Mesenchymal stem cell (in vitro differentiated cells and primary cell): ENCODE measurements around the gene SLC35F3.

Experiments
- DNase-seq: peaks from one replicate; pipeline ENCODE4 v3.0.0-alpha.2; 2013
- H2AFZ ChIP-seq: one replicate; pipeline ENCODE4 v1.6.1; 2013; ENCODE audit warnings: low read depth, mild to moderate bottlenecking, control low read depth, inconsistent platforms, low read length, moderate library complexity
- H2AK5ac ChIP-seq: 2 replicates; pipeline ENCODE4 v1.6.1; 2013; ENCODE audit warnings: low read length, moderate library complexity, mild to moderate bottlenecking, inconsistent platforms; ENCODE audit not compliant: severe bottlenecking
- H2BK120ac ChIP-seq: one replicate; pipeline ENCODE4 v1.6.1; 2013; ENCODE audit warnings: low read depth, mild to moderate bottlenecking, inconsistent platforms, low read length, moderate library complexity
- H2BK12ac ChIP-seq, 2 experiments: one replicate each; pipeline ENCODE4 v1.6.1; 2013; ENCODE audit warnings: inconsistent platforms in 2 of 2, low read length in 2 of 2, mild to moderate bottlenecking in 2 of 2, moderate library complexity in 2 of 2, control low read depth in 1 of 2
- H2BK15ac ChIP-seq: one replicate; pipeline ENCODE4 v1.6.1; 2013; ENCODE audit warnings: mild to moderate bottlenecking, low read depth, inconsistent platforms; ENCODE audit not compliant: poor library complexity, severe bottlenecking
- H2BK5ac ChIP-seq: 2 replicates; pipeline ENCODE4 v1.6.1; 2013; ENCODE audit warnings: low read depth, mild to moderate bottlenecking, low read length, control low read depth, inconsistent platforms; ENCODE audit not compliant: poor library complexity, severe bottlenecking
- H3K14ac ChIP-seq, 2 experiments: one replicate each; pipeline ENCODE4 v1.6.1; 2013; ENCODE audit warnings: inconsistent platforms in 2 of 2, low read length in 2 of 2, control low read depth in 1 of 2, mild to moderate bottlenecking in 1 of 2, moderate library complexity in 1 of 2
- H3K18ac ChIP-seq, 2 experiments: one replicate each; pipeline ENCODE4 v1.6.1; 2013; ENCODE audit warnings: inconsistent platforms in 2 of 2, low read length in 2 of 2, control low read depth in 1 of 2, low read depth in 1 of 2, mild to moderate bottlenecking in 1 of 2
- H3K23ac ChIP-seq, 2 experiments: one replicate each; pipeline ENCODE4 v1.6.1; 2013; ENCODE audit warnings: inconsistent platforms in 2 of 2, low read length in 2 of 2, mild to moderate bottlenecking in 2 of 2, moderate library complexity in 2 of 2, control low read depth in 1 of 2
- H3K27ac ChIP-seq: 2 replicates; pipeline ENCODE4 v1.5.1; 2013; ENCODE audit warnings: mild to moderate bottlenecking, moderate library complexity, low read length, control low read depth, inconsistent platforms; ENCODE audit not compliant: poor library complexity, severe bottlenecking
- H3K27me3 ChIP-seq, 2 experiments: 2 replicates each; pipeline versions ENCODE4 v1.6.1 to v1.7.0; 2013; ENCODE audit warnings: low read length in 2 of 2, mild to moderate bottlenecking in 2 of 2, moderate library complexity in 2 of 2, control low read depth in 1 of 2, inconsistent platforms in 1 of 2; ENCODE audit not compliant: control insufficient read depth in 1 of 2, insufficient read depth in 1 of 2
- H3K36me3 ChIP-seq, 2 experiments: 2 replicates each; pipeline versions ENCODE4 v1.6.1 to v1.7.0; 2013; ENCODE audit warnings: low read length in 2 of 2, control low read depth in 1 of 2, inconsistent platforms in 1 of 2, low read depth in 1 of 2, mild to moderate bottlenecking in 1 of 2; ENCODE audit not compliant: insufficient read depth in 2 of 2, control insufficient read depth in 1 of 2
- H3K4ac ChIP-seq, 2 experiments: one replicate each; pipeline ENCODE4 v1.6.1; 2013; ENCODE audit warnings: inconsistent platforms in 2 of 2, low read length in 2 of 2, mild to moderate bottlenecking in 2 of 2, moderate library complexity in 2 of 2, control low read depth in 1 of 2, low read depth in 1 of 2
- H3K4me1 ChIP-seq: 2 replicates; pipeline ENCODE4 v1.6.1; 2013; ENCODE audit warnings: low read depth, low read length, control low read depth; ENCODE audit not compliant: control insufficient read depth, insufficient read depth
- H3K4me2 ChIP-seq: 2 replicates; pipeline ENCODE4 v1.6.1; 2013; ENCODE audit warnings: low read length, mild to moderate bottlenecking, inconsistent platforms; ENCODE audit not compliant: poor library complexity, severe bottlenecking
- H3K4me3 ChIP-seq, 2 experiments: 2 replicates each; pipeline versions ENCODE4 v1.5.1 to v1.7.0; 2013; ENCODE audit warnings: low read length in 2 of 2, mild to moderate bottlenecking in 2 of 2, control low read depth in 1 of 2, low read depth in 1 of 2; ENCODE audit not compliant: insufficient read depth in 1 of 2
- H3K79me1 ChIP-seq: replicated peaks from 2 replicates; pipeline ENCODE4 v1.6.1; 2013; ENCODE audit warnings: mild to moderate bottlenecking, control low read depth, low read length, inconsistent platforms; ENCODE audit not compliant: poor library complexity, severe bottlenecking
- H3K9ac ChIP-seq: 2 replicates; pipeline ENCODE4 v1.7.0; 2013; ENCODE audit warnings: mild to moderate bottlenecking, low read length, moderate library complexity
- H3K9me3 ChIP-seq: 2 replicates; pipeline ENCODE4 v1.7.0; 2013; ENCODE audit warnings: mild to moderate bottlenecking, low read length; ENCODE audit not compliant: control insufficient read depth
- H4K8ac ChIP-seq: one replicate; pipeline ENCODE4 v1.6.1; 2013; ENCODE audit warnings: inconsistent platforms, mild to moderate bottlenecking, low read length, moderate library complexity
- H4K91ac ChIP-seq: one replicate; pipeline ENCODE4 v1.6.1; 2013; ENCODE audit warnings: mild to moderate bottlenecking, low read length, inconsistent platforms
- WGBS: methylation state at CpG from one replicate; pipeline ENCODE4 v1.1.7; 2013; ENCODE audit warnings: mixed read lengths; 5-methylcytosine and 5-hydroxymethylcytosine counted together

The SLC35F3 gene

GRCh38 chr1:234322097-234322496 lies 417.6 kb downstream of the SLC35F3 start:
- no peak overlapping the region for H3K14ac ChIP-seq
- H2BK12ac ChIP-seq = no peak overlapping the region
- no peak overlapping the region for H3K23ac ChIP-seq
- no peak overlapping the region for H3K4me2 ChIP-seq
- H3K27me3 ChIP-seq = peaks cover 35 to 86% of the 10 kb centered on the region in 2 experiments
- no peak overlapping the region for H4K8ac ChIP-seq
- no peaks in the 10 kb centered on the region for H3K79me1 ChIP-seq
- H3K27ac ChIP-seq = no peak overlapping the region
- WGBS = 86% methylated on average over 3 of the region's 3 CpGs
- no peak overlapping the region for H4K91ac ChIP-seq
- H2AK5ac ChIP-seq = no peak overlapping the region
- peaks cover 2% of the 10 kb centered on the region for H3K4me1 ChIP-seq
- H2BK120ac ChIP-seq = no peak overlapping the region
- no peak overlapping the region for H3K4me3 ChIP-seq
- no peak overlapping the region for H3K18ac ChIP-seq
- H2AFZ ChIP-seq = no peak overlapping the region
- H2BK15ac ChIP-seq = no peak overlapping the region
- no peak overlapping the region for H3K9ac ChIP-seq
- H3K4ac ChIP-seq = no peak overlapping the region
- H3K9me3 ChIP-seq = no peaks in the 10 kb centered on the region
- no peaks in the 10 kb centered on the region for H3K36me3 ChIP-seq
- no peak overlapping the region for H2BK5ac ChIP-seq
- DNase-seq = no peak

GRCh38 chr1:234322979-234323378 lies 418.5 kb downstream of the SLC35F3 start:
- no peak overlapping the region for H4K91ac ChIP-seq
- H2AFZ ChIP-seq = no peak overlapping the region
- no peak overlapping the region for H4K8ac ChIP-seq
- H3K4me3 ChIP-seq = no peak overlapping the region
- H2BK15ac ChIP-seq = no peak overlapping the region
- no peak overlapping the region for H2BK120ac ChIP-seq
- peaks cover 38 to 77% of the 10 kb centered on the region in 2 experiments for H3K27me3 ChIP-seq
- H3K79me1 ChIP-seq = no peaks in the 10 kb centered on the region
- H3K27ac ChIP-seq = no peak overlapping the region
- no peak overlapping the region for H3K23ac ChIP-seq
- no peaks in the 10 kb centered on the region for H3K9me3 ChIP-seq
- no peak overlapping the region for H3K14ac ChIP-seq
- no peak overlapping the region for H2BK12ac ChIP-seq
- H3K4me2 ChIP-seq = no peak overlapping the region
- no peak for DNase-seq
- no peak overlapping the region for H2AK5ac ChIP-seq
- 80% methylated on average over 9 of the region's 13 CpGs for WGBS
- H3K4ac ChIP-seq = no peak overlapping the region
- H3K4me1 ChIP-seq = peaks cover 2% of the 10 kb centered on the region
- H3K9ac ChIP-seq = no peak overlapping the region
- H3K36me3 ChIP-seq = no peaks in the 10 kb centered on the region
- no peak overlapping the region for H2BK5ac ChIP-seq
- H3K18ac ChIP-seq = no peak overlapping the region

- Histone ChIP-seq H2BK120ac (no peak overlapping the region), H2AK5ac (no peak overlapping the region), H4K91ac (no peak overlapping the region), H2BK15ac (no peak overlapping the region), H2BK5ac (no peak overlapping the region), H3K4me1 (peaks cover 2% of the 10 kb centered on the region), H3K4me3 (no peak overlapping the region), H3K9ac (no peak overlapping the region), H2AFZ (no peak overlapping the region), H3K27me3 (peaks cover 40 to 62% of the 10 kb centered on the region in 2 experiments), H3K27ac (no peak overlapping the region), H3K14ac (no peak overlapping the region), H4K8ac (no peak overlapping the region), H3K4ac (no peak overlapping the region), H3K4me2 (no peak overlapping the region), H2BK12ac (no peak overlapping the region), H3K23ac (no peak overlapping the region), H3K9me3 (no peaks in the 10 kb centered on the region), H3K18ac (no peak overlapping the region), H3K36me3 (no peaks in the 10 kb centered on the region), H3K79me1 (no peaks in the 10 kb centered on the region)
- no peak for DNase-seq
- 86% methylated on average over 6 of the region's 6 CpGs for WGBS
Observed at GRCh38 chr1:234324821-234325220, 420.3 kb downstream of the SLC35F3 start.

- H3K9ac ChIP-seq = peak overlapping the region; percentile 35
- H2AK5ac ChIP-seq = no peak overlapping the region
- no peak overlapping the region for H3K27ac ChIP-seq
- H3K4me3 ChIP-seq = peak overlapping the region in 1 of 2 experiments; percentile 65
- H3K27me3 ChIP-seq = peaks cover 39 to 51% of the 10 kb centered on the region in 2 experiments
- no peak overlapping the region for H3K23ac ChIP-seq
- H2BK120ac ChIP-seq = no peak overlapping the region
- H2AFZ ChIP-seq = no peak overlapping the region
- no peaks in the 10 kb centered on the region for H3K79me1 ChIP-seq
- H3K4ac ChIP-seq = no peak overlapping the region
- H2BK12ac ChIP-seq = no peak overlapping the region
- H3K4me1 ChIP-seq = peaks cover 2% of the 10 kb centered on the region
- H3K18ac ChIP-seq = no peak overlapping the region
- H3K14ac ChIP-seq = no peak overlapping the region
- H2BK5ac ChIP-seq = no peak overlapping the region
- no peak overlapping the region for H4K8ac ChIP-seq
- no peak overlapping the region for H3K4me2 ChIP-seq
- no peak overlapping the region for H4K91ac ChIP-seq
- no peaks in the 10 kb centered on the region for H3K36me3 ChIP-seq
- no peak overlapping the region for H2BK15ac ChIP-seq
- WGBS = 91% methylated on average over 7 of the region's 7 CpGs
- DNase-seq = no peak
- no peaks in the 10 kb centered on the region for H3K9me3 ChIP-seq
Observed at GRCh38 chr1:234325878-234326496, 421.5 kb downstream of the SLC35F3 start.
